SK-N-SH (cell line): ENCODE data around the gene ATP8A2. TPM values are rescaled to one million over a fixed set of nuclear protein-coding genes. Genes with fewer than 3 reads are reported as not detected.

Source experiments
- CTCF ChIA-PET: fragments of 300-600, 350-600 bp; formaldehyde crosslinking; extraction: SDS; loops from one replicate; lab custom pipeline; 2021; lab: Yijun Ruan, JAX
- POLR2A ChIA-PET: fragments of 350-600 bp; sonication (Branson Sonifier 250); formaldehyde crosslinking; extraction: SDS; loops from one replicate; lab custom pipeline; 2020; ENCODE audit warnings: antibody characterized with exemption, inconsistent platforms; lab: Yijun Ruan, JAX
- DNase-seq: peaks from one replicate; pipeline ENCODE4 v3.0.0; 2012
- H2AFZ ChIP-seq: fragments of 200-600 bp; sonication (generic); 2 replicates; pipeline ENCODE4 v1.8.1; 2016; ENCODE audit warnings: antibody characterized with exemption, mild to moderate bottlenecking, low read depth
- H3F3A ChIP-seq: fragments of 200-600 bp; sonication (generic); replicated peaks from 2 replicates; pipeline ENCODE3; 2016; ENCODE audit warnings: antibody characterized with exemption, mild to moderate bottlenecking; ENCODE audit not compliant: insufficient read depth
- H3K27ac ChIP-seq, 2 experiments: fragments of 200-500 bp in 1 of 2; fragments of 200-600 bp in 1 of 2; sonication (Bioruptor generic) in 1 of 2; sonication (generic), shearing (Covaris generic) in 1 of 2; 2 replicates each; pipeline versions ENCODE4 v1.5.1 to v1.6.1; 2014 to 2016; ENCODE audit warnings: low read depth in 2 of 2, inconsistent platforms in 1 of 2, low read length in 1 of 2, mild to moderate bottlenecking in 1 of 2, mixed read lengths in 1 of 2
- H3K27me3 ChIP-seq: fragments of 200-600 bp; sonication (generic), shearing (Covaris generic); 2 replicates; pipeline ENCODE4 v1.6.1; 2016; ENCODE audit warnings: mixed run types; ENCODE audit not compliant: insufficient read depth
- H3K36me3 ChIP-seq, 2 experiments: fragments of 200-500 bp in 1 of 2; fragments of 200-600 bp in 1 of 2; sonication (Bioruptor generic) in 1 of 2; sonication (generic) in 1 of 2; replicated peaks in 1 of 2; 2 replicates each; pipeline versions ENCODE3 to v1.5.1; 2014 to 2016; ENCODE audit warnings: low read length in 1 of 2, mild to moderate bottlenecking in 1 of 2; ENCODE audit not compliant: insufficient read depth in 2 of 2, control insufficient read depth in 1 of 2
- H3K4me1 ChIP-seq, 2 experiments: fragments of 200-500 bp in 1 of 2; fragments of 200-600 bp in 1 of 2; sonication (Bioruptor generic) in 1 of 2; sonication (generic), shearing (Covaris generic) in 1 of 2; 2 replicates each; pipeline versions ENCODE4 v1.5.1 to v1.6.1; 2014 to 2016; ENCODE audit warnings: low read depth in 1 of 2, low read length in 1 of 2, mixed run types in 1 of 2; ENCODE audit not compliant: insufficient read depth in 2 of 2, control insufficient read depth in 1 of 2
- H3K4me2 ChIP-seq: fragments of 200-600 bp; sonication (generic), shearing (Covaris generic); 2 replicates; pipeline ENCODE4 v1.6.1; 2017; ENCODE audit warnings: mixed run types
- H3K4me3 ChIP-seq, 2 experiments: fragments of 200-500 bp in 1 of 2; fragments of 200-600 bp in 1 of 2; sonication (Bioruptor generic) in 1 of 2; sonication (generic), shearing (Covaris generic) in 1 of 2; 2 replicates each; pipeline versions ENCODE4 v1.5.1 to v1.8.1; 2014 to 2016; ENCODE audit warnings: low read depth in 2 of 2, inconsistent platforms in 1 of 2, low read length in 1 of 2, mild to moderate bottlenecking in 1 of 2, mixed read lengths in 1 of 2, moderate library complexity in 1 of 2
- H3K79me2 ChIP-seq: fragments of 200-600 bp; sonication (generic); 2 replicates; pipeline ENCODE4 v1.8.1; 2017; ENCODE audit warnings: mild to moderate bottlenecking; ENCODE audit not compliant: insufficient read depth
- H3K9ac ChIP-seq: fragments of 200-600 bp; sonication (generic); 2 replicates; pipeline ENCODE4 v1.6.1; 2017; ENCODE audit warnings: mixed run types
- H3K9me2 ChIP-seq: fragments of 200-600 bp; sonication (generic); 2 replicates; pipeline ENCODE4 v1.6.1; 2017; ENCODE audit warnings: mixed run types
- H3K9me3 ChIP-seq: fragments of 200-600 bp; sonication (generic); 2 replicates; pipeline ENCODE4 v1.6.1; 2017; ENCODE audit warnings: mixed run types, mild to moderate bottlenecking, moderate library complexity
- H4K20me1 ChIP-seq: fragments of 200-600 bp; sonication (generic); 2 replicates; pipeline ENCODE4 v1.6.1; 2017; ENCODE audit warnings: mild to moderate bottlenecking, mixed run types; ENCODE audit not compliant: insufficient read depth
- CHD2 ChIP-seq: fragments of 150-350 bp; IDR thresholded peaks from 2 replicates; pipeline ENCODE4 v1.6.1; 2018; ENCODE audit warnings: low read length; ENCODE audit not compliant: partially characterized antibody
- CTCF ChIP-seq: fragments of 200-600 bp; sonication (generic); IDR thresholded peaks from 2 replicates; pipeline ENCODE4 v1.6.1; 2017; ENCODE audit warnings: antibody characterized with exemption, mild to moderate bottlenecking, moderate library complexity
- FOSL2 ChIP-seq: IDR thresholded peaks from 2 replicates; pipeline ENCODE4 v1.4.0; 2012; ENCODE audit warnings: low read depth, mild to moderate bottlenecking, moderate library complexity, borderline replicate concordance
- IRF3 ChIP-seq: fragments of 150-350 bp; IDR thresholded peaks from 2 replicates; pipeline ENCODE4 v1.6.1; 2016; ENCODE audit warnings: mild to moderate bottlenecking, low read depth, low read length
- MEF2A ChIP-seq: IDR thresholded peaks from 2 replicates; pipeline ENCODE4 v1.4.0; 2012; ENCODE audit warnings: low read depth, borderline replicate concordance
- MXI1 ChIP-seq: IDR thresholded peaks from 2 replicates; pipeline ENCODE4 v1.6.1; 2012; ENCODE audit warnings: mild to moderate bottlenecking, low read depth, low read length, improper control_type of control experiment
- NFIC ChIP-seq: IDR thresholded peaks from 2 replicates; pipeline ENCODE4 v1.4.0; 2012; ENCODE audit warnings: borderline replicate concordance
- POLR2AphosphoS5 ChIP-seq: IDR thresholded peaks from 2 replicates; pipeline ENCODE4 v1.6.1; 2012; ENCODE audit warnings: low read depth, low read length
- RAD21 ChIP-seq: IDR thresholded peaks from 2 replicates; pipeline ENCODE4 v1.6.1; 2012; ENCODE audit warnings: mild to moderate bottlenecking, low read length
- RFX5 ChIP-seq: IDR thresholded peaks from 2 replicates; pipeline ENCODE4 v1.6.1; 2012; ENCODE audit warnings: mild to moderate bottlenecking, improper control_type of control experiment, low read length
- RXRA ChIP-seq: IDR thresholded peaks from 2 replicates; pipeline ENCODE4 v1.4.0; 2012; ENCODE audit warnings: low read depth, mild to moderate bottlenecking, borderline replicate concordance
- SIN3A ChIP-seq: IDR thresholded peaks from 2 replicates; pipeline ENCODE4 v1.6.1; 2012; ENCODE audit warnings: low read depth, mild to moderate bottlenecking, low read length, moderate library complexity, borderline replicate concordance
- SMC3 ChIP-seq: IDR thresholded peaks from 2 replicates; pipeline ENCODE4 v1.6.1; 2012; ENCODE audit warnings: low read depth, low read length, improper control_type of control experiment
- TAF1 ChIP-seq: IDR thresholded peaks from 2 replicates; pipeline ENCODE4 v1.6.1; 2012; ENCODE audit warnings: low read depth, mild to moderate bottlenecking, low read length, moderate library complexity, borderline replicate concordance
- TEAD4 ChIP-seq: IDR thresholded peaks from 2 replicates; pipeline ENCODE4 v1.4.0; 2012; ENCODE audit warnings: mild to moderate bottlenecking, borderline replicate concordance; ENCODE audit not compliant: insufficient read depth
- USF2 ChIP-seq: fragments of 150-350 bp; IDR thresholded peaks from 2 replicates; pipeline ENCODE4 v1.6.1; 2017; ENCODE audit warnings: antibody characterized with exemption, low read length, low read depth, borderline replicate concordance
- WGBS: methylation state at CpG from one replicate; pipeline ENCODE4 v1.1.6; 2017; ENCODE audit warnings: low lambda C conversion rate; 5-methylcytosine and 5-hydroxymethylcytosine counted together
- polyA plus RNA-seq, 3 experiments: library from polyadenylated mRNA; depleted of rRNA; stranded (reverse); fragments of >200 nt; gene quantifications; 2 replicates each; pipeline ENCODE4 v1.2.3, GENCODE V29; 2012
- TF ChIP-seq, protein P1 (sequence below): IDR thresholded peaks from 2 replicates; pipeline ENCODE4; 2012

The ATP8A2 gene
- polyA plus RNA-seq, 1 of the 3 experiments (the other 2 are of a cell fraction): 0.02 TPM

DNA sequence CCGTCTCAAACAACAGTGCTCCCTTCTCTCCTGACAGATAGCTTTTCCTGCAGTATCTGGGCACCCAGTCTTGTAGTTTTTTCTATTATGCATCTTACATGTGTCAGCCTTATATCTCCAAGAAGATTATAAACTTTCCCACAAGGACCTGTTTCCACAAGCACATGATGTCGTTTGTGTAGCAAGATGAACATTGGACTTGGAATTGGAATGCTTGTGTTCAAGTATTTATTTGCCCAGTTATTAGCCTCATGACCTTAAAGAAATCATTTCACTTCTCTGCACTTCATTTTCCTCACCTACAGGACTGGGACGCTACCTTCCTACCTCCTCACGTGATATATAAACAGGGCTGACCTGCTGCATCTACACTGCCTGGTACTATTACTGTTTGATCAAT is 658.6 kb downstream of the ATP8A2 start:
- POLR2A ChIA-PET: no interaction called here

More for the DNA sequence above, 658.6 kb downstream of the ATP8A2 start:
- H3K9ac ChIP-seq: no peak overlapping the region
- no peak for DNase-seq
- no peaks in the 10 kb centered on the region for H3K79me2 ChIP-seq
- H2AFZ ChIP-seq: no peak overlapping the region
- WGBS: 22% methylated on average over 4 of the region's 4 CpGs
- CTCF ChIA-PET: interaction anchor here (1.2 to 1.4 kb wide), 2 partner anchors 12 to 456 kb away, joined by 3 read pairs; no protein-coding TSS in a partner anchor
- H3K27me3 ChIP-seq: no peaks in the 10 kb centered on the region
- no peak overlapping the region for H3K4me2 ChIP-seq
- no peak overlapping the region for H3K27ac ChIP-seq
- H3K36me3 ChIP-seq: no peaks in the 10 kb centered on the region
- H3F3A ChIP-seq: no peaks in the 10 kb centered on the region
- no peaks in the 10 kb centered on the region for H4K20me1 ChIP-seq
- no peaks in the 10 kb centered on the region for H3K9me2 ChIP-seq
- no peaks in the 10 kb centered on the region for H3K4me1 ChIP-seq
- no peaks in the 10 kb centered on the region for H3K9me3 ChIP-seq
- no peak overlapping the region for H3K4me3 ChIP-seq
- TF ChIP-seq USF2 (no peak), SMC3 (no peak), RFX5 (no peak), POLR2AphosphoS5 (no peak), SIN3A (no peak), RAD21 (no peak), FOSL2 (no peak), MEF2A (no peak), CHD2 (no peak), IRF3 (no peak), NFIC (no peak), CTCF (no peak), MXI1 (no peak), TEAD4 (no peak), RXRA (no peak), TAF1 (no peak)
- TF ChIP-seq, protein P1, sequence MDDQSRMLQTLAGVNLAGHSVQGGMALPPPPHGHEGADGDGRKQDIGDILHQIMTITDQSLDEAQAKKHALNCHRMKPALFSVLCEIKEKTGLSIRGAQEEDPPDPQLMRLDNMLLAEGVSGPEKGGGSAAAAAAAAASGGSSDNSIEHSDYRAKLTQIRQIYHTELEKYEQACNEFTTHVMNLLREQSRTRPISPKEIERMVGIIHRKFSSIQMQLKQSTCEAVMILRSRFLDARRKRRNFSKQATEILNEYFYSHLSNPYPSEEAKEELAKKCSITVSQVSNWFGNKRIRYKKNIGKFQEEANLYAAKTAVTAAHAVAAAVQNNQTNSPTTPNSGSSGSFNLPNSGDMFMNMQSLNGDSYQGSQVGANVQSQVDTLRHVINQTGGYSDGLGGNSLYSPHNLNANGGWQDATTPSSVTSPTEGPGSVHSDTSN: no peak
- TF ChIP-seq, all 33 proteins: peak for 0
